CD4-positive, alpha-beta T cell (primary cell): Measurements from ENCODE around the gene OPA3. TPM values are rescaled to one million over a fixed set of nuclear protein-coding genes. Genes with fewer than 3 reads are reported as not detected.

Experiments
- ATAC-seq: fragments of 200-7000 bp; cut with Tn5 transposase; one replicate; pipeline ENCODE4 v1.10.0; 2022; ENCODE audit warnings: mild to moderate bottlenecking; ENCODE audit not compliant: poor library complexity
- CTCF ChIA-PET: fragments of 350-600 bp; sonication (Branson Sonifier 250); formaldehyde crosslinking; loops from one replicate; lab custom pipeline; 2021; ENCODE audit warnings: antibody characterized with exemption, inconsistent platforms; lab: Charles Lee
- POLR2A ChIA-PET: fragments of 350-600 bp; sonication (Branson Sonifier 250); formaldehyde crosslinking; loops from one replicate; lab custom pipeline; 2021; ENCODE audit warnings: antibody characterized with exemption, inconsistent platforms; lab: Charles Lee
- DNase-seq, 14 experiments: peaks; one replicate each; pipeline ENCODE4 v3.0.0-alpha.2; 2013 to 2020; ENCODE audit warnings: mixed read lengths in 2 of 14
- H3K27ac ChIP-seq, 2 donors: one replicate each; pipeline versions ENCODE4 v1.5.1 to v1.7.0; 2013; ENCODE audit warnings: low read length in 2 of 2, low read depth in 1 of 2, mild to moderate bottlenecking in 1 of 2
- H3K27me3 ChIP-seq, 2 experiments: 1 replicate in 1 of 2; 2 replicates in 1 of 2; pipeline versions ENCODE4 v1.6.1 to v1.7.0; 2013; ENCODE audit warnings: low read length in 2 of 2, control low read depth in 1 of 2, mild to moderate bottlenecking in 1 of 2, moderate library complexity in 1 of 2; ENCODE audit not compliant: insufficient read depth in 2 of 2, control insufficient read depth in 1 of 2
- H3K36me3 ChIP-seq: one replicate; pipeline ENCODE4 v1.6.1; 2013; ENCODE audit warnings: low read length, control low read depth; ENCODE audit not compliant: insufficient read depth
- H3K4me1 ChIP-seq: one replicate; pipeline ENCODE4 v1.6.1; 2013; ENCODE audit warnings: low read length, control low read depth; ENCODE audit not compliant: insufficient read depth
- H3K4me3 ChIP-seq: one replicate; pipeline ENCODE4 v1.5.1; 2013; ENCODE audit warnings: mild to moderate bottlenecking, low read length, moderate library complexity
- H3K9me3 ChIP-seq, 2 experiments: 1 replicate in 1 of 2; 2 replicates in 1 of 2; pipeline versions ENCODE4 v1.6.1 to v1.7.0; 2013; ENCODE audit warnings: low read length in 2 of 2, mild to moderate bottlenecking in 2 of 2, control low read depth in 1 of 2, moderate library complexity in 1 of 2; ENCODE audit not compliant: control insufficient read depth in 1 of 2, insufficient read depth in 1 of 2
- H3K27ac Mint-ChIP-seq: one replicate; pipeline ENCODE4 v1.8.0; 2020; ENCODE audit warnings: mixed read lengths
- H3K27me3 Mint-ChIP-seq: one replicate; pipeline ENCODE4 v1.8.0; 2021; ENCODE audit warnings: mixed read lengths
- H3K36me3 Mint-ChIP-seq: one replicate; pipeline ENCODE4 v1.8.0; 2021; ENCODE audit warnings: low read depth, mixed read lengths
- H3K4me1 Mint-ChIP-seq: one replicate; pipeline ENCODE4 v1.8.0; 2021; ENCODE audit warnings: low read depth, mixed read lengths
- H3K4me3 Mint-ChIP-seq: one replicate; pipeline ENCODE4 v1.8.0; 2020; ENCODE audit warnings: mild to moderate bottlenecking, mixed read lengths
- H3K9me3 Mint-ChIP-seq: one replicate; pipeline ENCODE4 v1.8.0; 2020; ENCODE audit warnings: mixed read lengths
- CTCF ChIP-seq: fragments of 200-600 bp; IDR thresholded peaks from one replicate; pipeline ENCODE4 v1.8.0; 2022; ENCODE audit warnings: antibody characterized with exemption, mild to moderate bottlenecking
- intact Hi-C, 2 experiments: fragments of 100-400 bp; cut with DNase I in 1 of 2; cut with micrococcal nuclease in 1 of 2; formaldehyde crosslinking; loops; one replicate each; pipeline versions ENCODE4 v1.15.1 to v1.9.0; 2023 to 2025; cut with DNase I, micrococcal nuclease
- total RNA-seq, 174 experiments: library from RNA in 2 of 174; stranded (reverse) in 2 of 174; gene quantifications; one replicate each; pipeline ENCODE4 v1.2.3 and lab custom pipeline; 2021 to 2026

The OPA3 gene
- total RNA-seq, 2 experiments from 2014 or later, result 3.1 to 3.2 TPM

- peaks cover under 1% of the 10 kb centered on the region for H3K4me1 Mint-ChIP-seq
- Histone ChIP-seq H3K36me3 (no peaks in the 10 kb centered on the region), H3K9me3 (peaks cover 0 to 16% of the 10 kb centered on the region in 2 experiments), H3K4me1 (peaks cover 7% of the 10 kb centered on the region), H3K27ac (no peak overlapping the region), H3K4me3 (no peak overlapping the region), H3K27me3 (peaks cover 18 to 21% of the 10 kb centered on the region in 2 experiments)
- intact Hi-C loops, result no loop called here
- peaks cover 52% of the 10 kb centered on the region for H3K27me3 Mint-ChIP-seq
- ChIA-PET POLR2A (interaction anchor here (1.1 kb wide), 1 partner anchor 121 kb away, joined by 3 read pairs; no protein-coding TSS in a partner anchor), CTCF (interaction anchor here (1.0 kb wide), 1 partner anchor 52 kb away, joined by 4 read pairs; no protein-coding TSS in a partner anchor)
- no peak for TF ChIP-seq CTCF
- H3K4me3 Mint-ChIP-seq, result no peak overlapping the region
- no peaks in the 10 kb centered on the region for H3K36me3 Mint-ChIP-seq
- ATAC-seq (no peak), DNase-seq (no peak)
- no peaks in the 10 kb centered on the region for H3K9me3 Mint-ChIP-seq
- H3K27ac Mint-ChIP-seq, result no peak overlapping the region
Observed at GRCh38 chr19:45590300-45591003, 5.8 kb upstream of the OPA3 start.

- no peaks in the 10 kb centered on the region for H3K36me3 Mint-ChIP-seq
- Histone ChIP-seq H3K27me3 (peaks cover 15 to 21% of the 10 kb centered on the region in 2 experiments), H3K36me3 (no peaks in the 10 kb centered on the region), H3K9me3 (peaks cover 0 to 16% of the 10 kb centered on the region in 2 experiments), H3K27ac (no peak overlapping the region), H3K4me3 (no peak overlapping the region), H3K4me1 (peaks cover 14% of the 10 kb centered on the region)
- DNase-seq, result no peak
- intact Hi-C loops, result loop anchor here in 1 of 2 experiments (10.0 kb wide), 2 partner anchors 105 to 165 kb away; partner anchors contain the start of genes ERCC1, QPCTL and SNRPD2
- no peak for TF ChIP-seq CTCF
- H3K27ac Mint-ChIP-seq, result no peak overlapping the region
- POLR2A ChIA-PET, result no interaction called here
- H3K4me3 Mint-ChIP-seq, result no peak overlapping the region
- peaks cover 8% of the 10 kb centered on the region for H3K4me1 Mint-ChIP-seq
- peaks cover 48% of the 10 kb centered on the region for H3K27me3 Mint-ChIP-seq
- CTCF ChIA-PET, result no interaction called here
- H3K9me3 Mint-ChIP-seq, result no peaks in the 10 kb centered on the region
- ATAC-seq, result no peak
Observed at GRCh38 chr19:45589768-45590167, 5.2 kb upstream of the OPA3 start.

GRCh38 chr19:45587873-45588272 is 3.3 kb upstream of the OPA3 start:
- POLR2A ChIA-PET, result no interaction called here
- peaks cover 12 to 21% of the 10 kb centered on the region in 2 experiments for H3K27me3 ChIP-seq
- no peaks in the 10 kb centered on the region for H3K36me3 ChIP-seq
- CTCF ChIA-PET, result interaction anchor here (1.3 kb wide), 1 partner anchor 54 kb away, joined by 3 read pairs; no protein-coding TSS in a partner anchor
- intact Hi-C loops, result loop anchor here in 1 of 2 experiments (10.0 kb wide), 2 partner anchors 107 to 163 kb away; partner anchors contain the start of genes ERCC1, QPCTL and SNRPD2
- Mint-ChIP-seq H3K36me3 (peaks cover 10% of the 10 kb centered on the region), H3K27me3 (peaks cover 43% of the 10 kb centered on the region), H3K4me1 (peaks cover 15% of the 10 kb centered on the region), H3K4me3 (no peak overlapping the region), H3K27ac (no peak overlapping the region), H3K9me3 (no peaks in the 10 kb centered on the region)
- H3K27ac ChIP-seq, result no peak overlapping the region
- no peak overlapping the region for H3K4me3 ChIP-seq
- no peak for TF ChIP-seq CTCF
- ATAC-seq, result no peak
- peaks cover 26% of the 10 kb centered on the region for H3K4me1 ChIP-seq
- DNase-seq, result no peak
- peaks cover 0 to 16% of the 10 kb centered on the region in 2 experiments for H3K9me3 ChIP-seq
